ENCODE results near the gene EIF5.

Gene EIF5

GRCh38 chr14:103310576-103311095 is 23.4 kb upstream of the EIF5 start:
- DNase-seq = no peak

GRCh38 chr14:103311171-103311997 is 22.7 kb upstream of the EIF5 start:
- no peak for DNase-seq

GRCh38 chr14:103312006-103312635 is 21.9 kb upstream of the EIF5 start:
- no peak for DNase-seq

GRCh38 chr14:103313704-103314103 is 20.3 kb upstream of the EIF5 start:
- no peak for DNase-seq

- DNase-seq = no peak
Measured at GRCh38 chr14:103314496-103315277, 19.4 kb upstream of the EIF5 start.

- DNase-seq = no peak
Measured at GRCh38 chr14:103315351-103315911, 18.6 kb upstream of the EIF5 start.

GRCh38 chr14:103315941-103316340 is 18.1 kb upstream of the EIF5 start:
- DNase-seq = no peak

- DNase-seq = no peak
Measured at GRCh38 chr14:103316721-103317121, 17.3 kb upstream of the EIF5 start.

GRCh38 chr14:103317251-103317650 is 16.8 kb upstream of the EIF5 start:
- no peak for DNase-seq

GRCh38 chr14:103317976-103318580 is 16.0 kb upstream of the EIF5 start:
- no peak for DNase-seq

- no peak for DNase-seq
Measured at GRCh38 chr14:103318750-103319419, 15.2 kb upstream of the EIF5 start.

GRCh38 chr14:103319422-103319821 is 14.6 kb upstream of the EIF5 start:
- DNase-seq = no peak

- no peak for DNase-seq
Measured at GRCh38 chr14:103326078-103326477, 8.0 kb upstream of the EIF5 start.

- DNase-seq = no peak
Measured at GRCh38 chr14:103328941-103329340, 5.1 kb upstream of the EIF5 start.

- DNase-seq = no peak
Measured at GRCh38 chr14:103329401-103330347, 4.4 kb upstream of the EIF5 start.

- no peak for DNase-seq
Measured at GRCh38 chr14:103330536-103330935, 3.5 kb upstream of the EIF5 start.

- DNase-seq = no peak
Measured at GRCh38 chr14:103332143-103332919, 1.7 kb upstream of the EIF5 start.

- DNase-seq = no peak
Measured at GRCh38 chr14:103334644-103335622, 896 bp downstream of the EIF5 start.

GRCh38 chr14:103336191-103336590 is 2.2 kb downstream of the EIF5 start:
- DNase-seq = no peak

Measured in cerebellar nuclear complex (tissue), 1 donor.